ENCODE data around the gene TNIK.
A peak's percentile ranks its signal among the peaks of the same experiment; 100 is the strongest.

The TNIK gene

GRCh38 chr3:171459942-171460724 is at the start of gene TNIK:
TNIK (minus strand) TSS chr3:171460405; CDS start chr3:171460063, 342 bp downstream.
- peak within 1 kb of the TSS; percentile 70 for H3K4me3 ChIP-seq (ENCODE audit: low read depth, low read length)
- 0 out of 2 replicates have a peak, but pooled peaks have one; percentile 8 for TF ChIP-seq CTCF (IDR thresholded peaks at IDR 0.05; ENCODE audit: low read depth, low read length)

GRCh38 chr3:171508676-171509075 is 48.5 kb upstream of the TNIK start:
- TF ChIP-seq CTCF (IDR thresholded peaks at IDR 0.05; ENCODE audit: low read depth, low read length): no peak
- no peak overlapping the region for H3K4me3 ChIP-seq (ENCODE audit: low read depth, low read length)

- no peak for TF ChIP-seq CTCF (IDR thresholded peaks at IDR 0.05; ENCODE audit: low read depth, low read length)
- no peak overlapping the region for H3K4me3 ChIP-seq (ENCODE audit: low read depth, low read length)
Measured at GRCh38 chr3:171508206-171508605, 48.0 kb upstream of the TNIK start.

- no peak overlapping the region for H3K4me3 ChIP-seq (ENCODE audit: low read depth, low read length)
Measured at GRCh38 chr3:171506743-171507319, 46.6 kb upstream of the TNIK start.

GRCh38 chr3:171505822-171506333 is 45.7 kb upstream of the TNIK start:
- TF ChIP-seq CTCF (IDR thresholded peaks at IDR 0.05; ENCODE audit: low read depth, low read length): no peak

More at GRCh38 chr3:171506743-171507319, 46.6 kb upstream of the TNIK start:
- no peak for TF ChIP-seq CTCF (IDR thresholded peaks at IDR 0.05; ENCODE audit: low read depth, low read length)

GRCh38 chr3:171504376-171504775 is 44.2 kb upstream of the TNIK start:
- TF ChIP-seq CTCF (IDR thresholded peaks at IDR 0.05; ENCODE audit: low read depth, low read length): no peak

More at GRCh38 chr3:171505822-171506333, 45.7 kb upstream of the TNIK start:
- H3K4me3 ChIP-seq (ENCODE audit: low read depth, low read length): no peak overlapping the region

GRCh38 chr3:171503817-171504216 is 43.6 kb upstream of the TNIK start:
- no peak for TF ChIP-seq CTCF (IDR thresholded peaks at IDR 0.05; ENCODE audit: low read depth, low read length)
- H3K4me3 ChIP-seq (ENCODE audit: low read depth, low read length): no peak overlapping the region

More at GRCh38 chr3:171504376-171504775, 44.2 kb upstream of the TNIK start:
- H3K4me3 ChIP-seq (ENCODE audit: low read depth, low read length): no peak overlapping the region

Data from WI38 (cell line).